Esophagus muscularis mucosa (tissue), 4 donors: ENCODE data around the gene METTL14. TPM values are rescaled to one million over a fixed set of nuclear protein-coding genes. Genes with fewer than 3 reads are reported as not detected.

Experiments used
- DNase-seq: peaks from one replicate; pipeline ENCODE4 v3.0.0-alpha.2; 2017; ENCODE audit errors: extremely low spot score
- H3K27ac ChIP-seq, 4 donors: fragments of 200-600 bp; sonication (generic); replicated peaks in 1 of 4; 1 replicate in 3 of 4; 2 replicates in 1 of 4; pipeline ENCODE4 v1.5.1; 2016 to 2019; ENCODE audit warnings: mild to moderate bottlenecking in 1 of 4
- H3K27me3 ChIP-seq, 4 donors: fragments of 200-600 bp; sonication (generic); one replicate each; pipeline versions ENCODE4 v1.5.1 to v1.6.0; 2016 to 2019
- H3K36me3 ChIP-seq, 4 donors: fragments of 200-600 bp; sonication (generic); one replicate each; pipeline ENCODE4 v1.5.1; 2016 to 2019
- H3K4me1 ChIP-seq, 4 donors: fragments of 200-600 bp; sonication (generic); one replicate each; pipeline ENCODE4 v1.5.1; 2016 to 2019
- H3K4me3 ChIP-seq, 4 donors: fragments of 200-600 bp; sonication (generic); 1 replicate in 2 of 4; 2 replicates in 2 of 4; pipeline ENCODE4 v1.5.1; 2016 to 2019; ENCODE audit warnings: mild to moderate bottlenecking in 4 of 4, moderate library complexity in 1 of 4
- H3K9me3 ChIP-seq, 4 donors: fragments of 200-600 bp; sonication (generic); 1 replicate in 3 of 4; 2 replicates in 1 of 4; pipeline ENCODE4 v1.5.1; 2016 to 2019
- EP300 ChIP-seq: sonication (generic); formaldehyde crosslinking; IDR thresholded peaks from one replicate; pipeline ENCODE4 v1.6.1; 2017; ENCODE audit warnings: antibody characterized with exemption
- POLR2A ChIP-seq: fragments of 450-650 bp; IDR thresholded peaks from one replicate; pipeline ENCODE4 v1.6.1; 2017; ENCODE audit warnings: antibody characterized with exemption, moderate library complexity, mild to moderate bottlenecking, low read depth
- POLR2AphosphoS5 ChIP-seq, 2 donors: sonication (generic); formaldehyde crosslinking; IDR thresholded peaks; one replicate each; pipeline ENCODE4 v1.6.1; 2017; ENCODE audit warnings: antibody characterized with exemption in 2 of 2
- WGBS: methylation state at CpG from one replicate; pipeline ENCODE4 v1.1.5; 2018; 5-methylcytosine and 5-hydroxymethylcytosine counted together
- intact Hi-C: fragments of 100-400 bp; cut with DNase I; formaldehyde crosslinking; loops from one replicate; pipeline ENCODE4 v1.15.1; 2023
- total RNA-seq, 4 donors: library from RNA; depleted of rRNA; stranded (reverse); fragments of >200 nt; gene quantifications; one replicate each; pipeline versions ENCODE4 v1.1.0 to v1.2.1, GENCODE V29; 2016
- TF ChIP-seq, protein P1 (sequence below), 3 experiments: fragments of 200-600 bp in 2 of 3; fragments of 450-650 bp in 1 of 3; sonication (generic) in 2 of 3; IDR thresholded peaks; one replicate each; pipeline ENCODE4 v1.5.1; 2017 to 2019; ENCODE audit warnings: antibody characterized with exemption in 3 of 3, mild to moderate bottlenecking in 2 of 3, moderate library complexity in 1 of 3

METTL14 gene
- total RNA-seq, 4 donors from 2014 or later = 26.3 to 43.6 (median 29.5) TPM

DNA sequence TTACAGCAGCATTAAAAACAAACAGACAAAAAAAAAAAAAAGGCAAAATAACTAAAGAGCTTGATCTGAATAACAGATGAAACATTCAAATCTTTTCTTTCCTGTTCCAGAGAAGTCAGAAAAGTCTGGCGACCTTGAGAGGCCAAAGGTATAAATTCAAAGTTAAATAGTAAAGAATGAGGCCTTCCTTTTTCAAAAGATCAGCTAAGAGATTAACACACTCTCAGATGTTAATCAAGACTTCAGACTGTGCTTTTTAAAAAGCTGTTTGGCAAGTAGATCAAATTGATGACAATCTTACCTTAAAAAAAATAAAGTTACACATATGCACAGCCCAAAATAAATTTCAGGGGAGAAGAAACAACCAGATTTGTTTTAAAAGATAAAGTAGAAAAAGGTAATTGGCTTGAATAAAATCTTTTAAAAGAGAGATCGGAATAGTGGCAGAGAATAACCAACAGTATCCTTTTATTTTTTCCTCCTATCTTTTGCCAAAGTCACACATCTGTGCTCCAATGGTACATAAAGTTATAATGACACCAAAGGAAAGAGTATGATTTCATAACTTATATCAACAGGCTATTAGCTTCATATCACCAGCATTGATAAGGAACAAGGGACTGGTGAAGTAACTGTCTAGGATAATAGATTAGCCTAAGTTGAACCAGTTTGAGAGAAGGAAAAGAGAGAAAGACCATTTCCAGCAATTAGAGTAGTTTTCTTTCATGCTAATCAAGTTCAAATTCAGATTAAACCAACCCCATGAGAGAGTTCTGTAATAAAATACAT, 70.4 kb downstream of the METTL14 start:
- WGBS = 80% methylated on average over 2 of the region's 2 CpGs
- no peaks in the 10 kb centered on the region for H3K9me3 ChIP-seq
- no peak overlapping the region for H3K4me3 ChIP-seq
- H3K4me1 ChIP-seq = peaks cover 59 to 98% (median 97%) of the 10 kb centered on the region in 4 donors
- peak overlapping the region; percentile 76 to 91 (median 82) for H3K27ac ChIP-seq
- TF ChIP-seq, protein P1, sequence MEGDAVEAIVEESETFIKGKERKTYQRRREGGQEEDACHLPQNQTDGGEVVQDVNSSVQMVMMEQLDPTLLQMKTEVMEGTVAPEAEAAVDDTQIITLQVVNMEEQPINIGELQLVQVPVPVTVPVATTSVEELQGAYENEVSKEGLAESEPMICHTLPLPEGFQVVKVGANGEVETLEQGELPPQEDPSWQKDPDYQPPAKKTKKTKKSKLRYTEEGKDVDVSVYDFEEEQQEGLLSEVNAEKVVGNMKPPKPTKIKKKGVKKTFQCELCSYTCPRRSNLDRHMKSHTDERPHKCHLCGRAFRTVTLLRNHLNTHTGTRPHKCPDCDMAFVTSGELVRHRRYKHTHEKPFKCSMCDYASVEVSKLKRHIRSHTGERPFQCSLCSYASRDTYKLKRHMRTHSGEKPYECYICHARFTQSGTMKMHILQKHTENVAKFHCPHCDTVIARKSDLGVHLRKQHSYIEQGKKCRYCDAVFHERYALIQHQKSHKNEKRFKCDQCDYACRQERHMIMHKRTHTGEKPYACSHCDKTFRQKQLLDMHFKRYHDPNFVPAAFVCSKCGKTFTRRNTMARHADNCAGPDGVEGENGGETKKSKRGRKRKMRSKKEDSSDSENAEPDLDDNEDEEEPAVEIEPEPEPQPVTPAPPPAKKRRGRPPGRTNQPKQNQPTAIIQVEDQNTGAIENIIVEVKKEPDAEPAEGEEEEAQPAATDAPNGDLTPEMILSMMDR (IDR thresholded peaks at IDR 0.05) = no peak
- no peak for TF ChIP-seq POLR2A
- no peak for TF ChIP-seq EP300
- no peak for TF ChIP-seq POLR2AphosphoS5 (IDR thresholded peaks at IDR 0.05)
- H3K27me3 ChIP-seq = no peaks in the 10 kb centered on the region
- intact Hi-C loops = no loop called here
- DNase-seq = no peak
- H3K36me3 ChIP-seq = peaks cover 0 to 10% (median 8%) of the 10 kb centered on the region in 4 donors

DNA sequence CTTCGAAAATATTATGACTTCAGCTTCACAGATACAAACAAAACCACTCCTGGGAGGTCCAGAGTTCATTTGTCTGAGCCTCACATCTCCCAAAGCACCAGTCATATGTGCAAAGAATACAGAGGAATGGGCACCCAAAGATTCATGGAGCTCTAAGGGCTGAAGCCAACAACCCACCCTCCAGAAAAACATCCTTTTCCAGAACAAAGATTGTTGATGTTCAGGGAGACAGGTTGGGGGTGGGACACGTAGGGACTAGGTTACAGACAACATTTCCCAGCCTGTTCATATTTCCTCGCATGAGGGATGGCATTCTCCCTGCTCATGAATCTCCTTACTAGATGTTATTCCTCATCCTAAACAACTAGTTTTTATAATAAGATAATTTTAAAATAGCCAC, 71.2 kb downstream of the METTL14 start:
- Histone ChIP-seq H3K4me3 (no peak overlapping the region), H3K4me1 (peaks cover 56 to 100% (median 99%) of the 10 kb centered on the region in 4 donors), H3K27me3 (no peaks in the 10 kb centered on the region), H3K9me3 (no peaks in the 10 kb centered on the region), H3K36me3 (peaks cover 0 to 5% (median 3%) of the 10 kb centered on the region in 4 donors), H3K27ac (peak overlapping the region; percentile 76 to 91 (median 82))
- no peak for DNase-seq
- intact Hi-C loops = no loop called here
- TF ChIP-seq, protein P1 (IDR thresholded peaks at IDR 0.05) = no peak
- TF ChIP-seq EP300 = no peak
- no peak for TF ChIP-seq POLR2A
- no peak for TF ChIP-seq POLR2AphosphoS5 (IDR thresholded peaks at IDR 0.05)
- 53% methylated on average over 3 of the region's 3 CpGs for WGBS

DNA sequence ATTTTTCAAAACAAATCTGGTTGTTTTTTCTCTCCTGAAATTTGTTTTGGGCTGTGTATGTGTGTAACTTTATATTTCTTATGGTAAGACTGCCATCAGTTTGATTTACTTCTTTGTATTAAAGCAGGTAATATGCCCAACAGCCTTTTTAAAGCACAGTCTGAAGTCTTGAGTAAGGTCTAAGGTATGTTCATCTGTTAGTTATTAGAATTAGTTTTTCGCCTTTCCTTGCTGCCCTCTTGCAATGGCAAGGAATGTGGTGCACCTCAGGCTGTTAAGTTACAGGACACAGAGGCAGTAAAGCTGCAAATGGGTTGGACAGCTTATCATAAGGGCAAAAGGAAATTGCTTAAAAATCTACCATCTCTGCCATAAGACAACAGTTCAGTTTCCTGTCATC, 71.8 kb downstream of the METTL14 start:
- DNase-seq = no peak
- H3K36me3 ChIP-seq = no peaks in the 10 kb centered on the region
- H3K4me1 ChIP-seq = peaks cover 54 to 100% (median 99%) of the 10 kb centered on the region in 4 donors
- TF ChIP-seq EP300 = no peak
- no peak for TF ChIP-seq POLR2AphosphoS5 (IDR thresholded peaks at IDR 0.05)
- TF ChIP-seq, protein P1 (IDR thresholded peaks at IDR 0.05) = no peak
- TF ChIP-seq POLR2A = no peak
- H3K4me3 ChIP-seq = no peak overlapping the region
- intact Hi-C loops = no loop called here
- no peaks in the 10 kb centered on the region for H3K27me3 ChIP-seq
- peak overlapping the region; percentile 76 to 91 (median 82) for H3K27ac ChIP-seq
- WGBS = 83% methylated on average over 1 of the region's 1 CpG
- no peaks in the 10 kb centered on the region for H3K9me3 ChIP-seq

DNA sequence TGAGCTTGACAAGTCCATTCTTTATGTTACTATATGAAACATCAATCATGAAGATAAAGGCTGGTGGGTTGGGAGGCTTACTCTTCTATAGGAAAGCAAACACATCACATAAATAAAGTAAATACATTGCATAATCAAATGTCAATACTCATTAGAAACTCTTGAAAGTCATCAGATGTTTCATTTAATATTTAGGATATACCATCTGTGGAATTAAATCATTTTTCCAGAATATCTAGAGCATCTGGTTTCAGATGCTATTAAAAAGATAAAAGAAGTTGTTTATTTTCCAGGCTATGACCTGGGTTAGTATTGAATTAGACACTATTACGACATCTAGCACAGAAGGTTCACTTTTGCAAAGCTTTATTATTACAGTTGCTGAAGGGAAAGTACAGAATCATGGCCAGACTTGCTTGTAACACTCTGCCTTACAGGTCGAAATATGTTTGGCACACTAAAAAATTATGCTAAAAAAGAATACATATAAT, 72.6 kb downstream of the METTL14 start:
- H3K36me3 ChIP-seq = no peaks in the 10 kb centered on the region
- WGBS = 46% methylated on average over 2 of the region's 2 CpGs
- DNase-seq = no peak
- no peak overlapping the region for H3K4me3 ChIP-seq
- no peaks in the 10 kb centered on the region for H3K9me3 ChIP-seq
- intact Hi-C loops = no loop called here
- peaks cover 57 to 100% (median 99%) of the 10 kb centered on the region in 4 donors for H3K4me1 ChIP-seq
- peak overlapping the region; percentile 76 to 91 (median 82) for H3K27ac ChIP-seq
- TF ChIP-seq POLR2A (no peak), POLR2AphosphoS5 (IDR thresholded peaks at IDR 0.05) (peak in 1 of 2 donors; percentile 55)
- no peaks in the 10 kb centered on the region for H3K27me3 ChIP-seq

DNA sequence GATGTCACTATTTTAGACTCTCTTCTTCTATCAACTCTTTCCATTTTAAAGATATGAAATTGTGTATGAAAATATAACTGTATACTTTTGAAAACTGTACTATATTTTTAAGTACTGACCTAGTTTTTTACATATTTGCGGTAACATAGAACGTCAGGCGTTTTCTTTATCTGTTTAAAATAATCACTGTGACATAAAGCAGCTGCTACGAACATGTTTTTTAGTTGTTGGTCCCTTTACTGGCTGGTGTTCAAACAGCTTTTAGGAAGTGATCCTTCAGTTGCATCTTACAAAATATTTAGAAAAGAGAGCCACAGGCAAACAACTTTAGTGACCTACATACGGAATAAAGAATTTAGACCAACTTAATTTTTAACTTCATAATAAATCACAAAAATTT, 73.1 kb downstream of the METTL14 start:
- H3K27ac ChIP-seq = peak overlapping the region; percentile 76 to 91 (median 82)
- intact Hi-C loops = no loop called here

More for the DNA sequence above, 73.1 kb downstream of the METTL14 start:
- Histone ChIP-seq H3K9me3 (no peaks in the 10 kb centered on the region), H3K27me3 (no peaks in the 10 kb centered on the region), H3K4me3 (no peak overlapping the region), H3K36me3 (no peaks in the 10 kb centered on the region), H3K4me1 (peaks cover 57 to 100% (median 99%) of the 10 kb centered on the region in 4 donors)
- TF ChIP-seq POLR2AphosphoS5 (IDR thresholded peaks at IDR 0.05) (no peak), POLR2A (no peak), EP300 (no peak)
- TF ChIP-seq, protein P1 (IDR thresholded peaks at IDR 0.05) = no peak
- no peak for DNase-seq
- 29% methylated on average over 5 of the region's 5 CpGs for WGBS
